Breast epithelium (tissue), 3 donors: ENCODE results near the gene CERKL.

ENCODE experiments used
- POLR2A ChIP-seq: fragments of 450-650 bp; IDR thresholded peaks from one replicate; pipeline ENCODE4 v1.6.1; 2016; ENCODE audit warnings: antibody characterized with exemption, mild to moderate bottlenecking, moderate library complexity
- POLR2AphosphoS5 ChIP-seq, 3 donors: sonication (generic); formaldehyde crosslinking; IDR thresholded peaks; one replicate each; pipeline ENCODE4 v1.6.1; 2017; ENCODE audit warnings: antibody characterized with exemption in 3 of 3
- TF ChIP-seq, protein P1 (sequence below), 3 donors: fragments of 450-650 bp; IDR thresholded peaks; one replicate each; pipeline ENCODE4 v1.5.1; 2016 to 2017; ENCODE audit warnings: antibody characterized with exemption in 3 of 3, mild to moderate bottlenecking in 3 of 3, moderate library complexity in 3 of 3

DNA sequence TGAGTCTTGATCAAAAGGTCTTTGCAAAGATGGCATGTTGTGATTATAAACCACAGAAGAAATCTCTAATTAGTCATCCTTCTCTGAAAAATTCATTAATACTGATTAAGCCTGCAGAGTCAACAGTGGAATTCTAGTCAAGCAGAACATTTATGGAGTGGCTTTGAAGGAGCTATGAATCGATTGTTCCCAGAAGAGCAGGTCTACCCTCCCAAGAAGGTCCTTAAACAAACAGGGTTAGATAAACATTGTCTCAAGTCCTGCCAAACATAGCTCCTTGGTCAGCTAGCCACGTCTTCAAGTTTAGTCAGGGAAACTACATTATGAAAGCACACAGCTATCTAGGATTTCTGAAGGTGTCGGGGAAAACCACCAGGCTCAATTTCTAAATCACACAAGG is 110.8 kb downstream of the CERKL start:
- TF ChIP-seq POLR2A: no peak
- TF ChIP-seq, protein P1, sequence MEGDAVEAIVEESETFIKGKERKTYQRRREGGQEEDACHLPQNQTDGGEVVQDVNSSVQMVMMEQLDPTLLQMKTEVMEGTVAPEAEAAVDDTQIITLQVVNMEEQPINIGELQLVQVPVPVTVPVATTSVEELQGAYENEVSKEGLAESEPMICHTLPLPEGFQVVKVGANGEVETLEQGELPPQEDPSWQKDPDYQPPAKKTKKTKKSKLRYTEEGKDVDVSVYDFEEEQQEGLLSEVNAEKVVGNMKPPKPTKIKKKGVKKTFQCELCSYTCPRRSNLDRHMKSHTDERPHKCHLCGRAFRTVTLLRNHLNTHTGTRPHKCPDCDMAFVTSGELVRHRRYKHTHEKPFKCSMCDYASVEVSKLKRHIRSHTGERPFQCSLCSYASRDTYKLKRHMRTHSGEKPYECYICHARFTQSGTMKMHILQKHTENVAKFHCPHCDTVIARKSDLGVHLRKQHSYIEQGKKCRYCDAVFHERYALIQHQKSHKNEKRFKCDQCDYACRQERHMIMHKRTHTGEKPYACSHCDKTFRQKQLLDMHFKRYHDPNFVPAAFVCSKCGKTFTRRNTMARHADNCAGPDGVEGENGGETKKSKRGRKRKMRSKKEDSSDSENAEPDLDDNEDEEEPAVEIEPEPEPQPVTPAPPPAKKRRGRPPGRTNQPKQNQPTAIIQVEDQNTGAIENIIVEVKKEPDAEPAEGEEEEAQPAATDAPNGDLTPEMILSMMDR (IDR thresholded peaks at IDR 0.05): no peak
- TF ChIP-seq POLR2AphosphoS5 (IDR thresholded peaks at IDR 0.05): no peak
